Omental fat pad (tissue), 4 donors: ENCODE results near the gene CSAD. TPM values are rescaled to one million over a fixed set of nuclear protein-coding genes. Genes with fewer than 3 reads are reported as not detected.
"Not testable (repeated sequence)": the region's sequence is repeated elsewhere in the genome, so short reads cannot be mapped to it uniquely, and the experiment has no call there.

Source experiments
- ATAC-seq: fragments of 150-250 bp; one replicate; pipeline ENCODE4 v1.9.1; 2016; ENCODE audit warnings: mild to moderate bottlenecking, moderate library complexity; ENCODE audit not compliant: low FRiP score
- DNase-seq: peaks from one replicate; pipeline ENCODE4 v3.0.0-alpha.2; 2019; ENCODE audit warnings: low spot score
- small RNA-seq: library from RNA; depleted of rRNA; stranded (forward); fragments of <200 nt; gene quantifications from one replicate; pipeline ENCODE3, GENCODE V24; 2016
- total RNA-seq, 4 donors: library from RNA; depleted of rRNA; stranded (reverse); fragments of >200 nt; gene quantifications; one replicate each; pipeline ENCODE4 v1.1.0, GENCODE V29; 2016
- TF ChIP-seq, protein P1 (sequence below), 3 donors: fragments of 450-650 bp; IDR thresholded peaks; one replicate each; pipeline ENCODE4 v1.5.1; 2016 to 2017; ENCODE audit warnings: antibody characterized with exemption in 3 of 3, mild to moderate bottlenecking in 3 of 3, moderate library complexity in 2 of 3

The CSAD gene
- total RNA-seq, 4 donors from 2014 or later: 71.1 to 118 (median 81.7) TPM

DNA sequence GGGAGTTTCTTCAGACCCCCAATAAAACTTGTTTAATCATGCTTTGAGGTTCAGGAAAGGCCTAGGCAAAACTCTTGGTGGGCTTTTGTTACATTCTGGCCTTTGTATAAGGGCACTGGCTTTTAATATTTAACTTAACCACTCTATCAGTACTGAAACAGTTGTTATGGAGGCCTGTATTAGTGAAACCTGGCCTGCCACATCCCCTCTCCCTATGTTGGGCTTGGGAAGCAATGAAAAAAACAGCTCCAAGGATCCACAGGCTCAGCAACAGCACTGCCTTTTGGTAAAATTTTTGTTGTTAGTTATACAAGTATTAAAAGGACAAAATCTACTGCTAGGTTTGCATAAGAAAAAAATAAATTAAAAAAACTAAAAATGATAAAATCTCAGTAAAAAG, 66.8 kb downstream of the CSAD start:
- DNase-seq (no peak), ATAC-seq (no peak)
- TF ChIP-seq, protein P1, sequence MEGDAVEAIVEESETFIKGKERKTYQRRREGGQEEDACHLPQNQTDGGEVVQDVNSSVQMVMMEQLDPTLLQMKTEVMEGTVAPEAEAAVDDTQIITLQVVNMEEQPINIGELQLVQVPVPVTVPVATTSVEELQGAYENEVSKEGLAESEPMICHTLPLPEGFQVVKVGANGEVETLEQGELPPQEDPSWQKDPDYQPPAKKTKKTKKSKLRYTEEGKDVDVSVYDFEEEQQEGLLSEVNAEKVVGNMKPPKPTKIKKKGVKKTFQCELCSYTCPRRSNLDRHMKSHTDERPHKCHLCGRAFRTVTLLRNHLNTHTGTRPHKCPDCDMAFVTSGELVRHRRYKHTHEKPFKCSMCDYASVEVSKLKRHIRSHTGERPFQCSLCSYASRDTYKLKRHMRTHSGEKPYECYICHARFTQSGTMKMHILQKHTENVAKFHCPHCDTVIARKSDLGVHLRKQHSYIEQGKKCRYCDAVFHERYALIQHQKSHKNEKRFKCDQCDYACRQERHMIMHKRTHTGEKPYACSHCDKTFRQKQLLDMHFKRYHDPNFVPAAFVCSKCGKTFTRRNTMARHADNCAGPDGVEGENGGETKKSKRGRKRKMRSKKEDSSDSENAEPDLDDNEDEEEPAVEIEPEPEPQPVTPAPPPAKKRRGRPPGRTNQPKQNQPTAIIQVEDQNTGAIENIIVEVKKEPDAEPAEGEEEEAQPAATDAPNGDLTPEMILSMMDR (IDR thresholded peaks at IDR 0.05): no peak

DNA sequence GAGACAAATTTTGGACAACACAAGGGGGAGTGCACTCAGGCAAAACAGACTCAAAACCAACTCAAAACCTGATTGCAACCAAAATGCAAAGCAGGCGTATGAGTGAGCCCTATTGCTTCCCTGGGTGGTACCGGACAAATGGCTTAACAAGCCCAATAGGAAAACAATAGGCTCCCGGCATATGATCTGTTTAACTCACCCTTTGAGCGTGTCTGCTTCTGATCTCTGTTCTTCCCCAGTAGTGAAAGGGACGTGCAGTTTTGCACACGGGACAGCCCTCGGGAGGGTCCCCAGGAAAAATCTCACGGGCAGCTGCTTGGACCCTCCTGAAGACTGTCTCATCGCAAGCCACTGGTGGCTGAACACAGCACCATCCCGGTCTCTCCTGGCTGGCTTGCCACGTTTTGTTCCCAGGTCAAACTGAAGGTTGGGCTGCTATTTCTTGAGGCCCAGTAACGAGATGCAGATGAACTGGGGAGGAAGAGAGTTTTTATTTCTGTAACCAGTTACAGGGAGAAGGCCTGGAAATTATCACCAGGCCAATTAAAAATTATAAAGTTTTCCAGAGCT, 67.5 kb downstream of the CSAD start:
- no peak for ATAC-seq
- TF ChIP-seq, protein P1 (IDR thresholded peaks at IDR 0.05): no peak
- no peak for DNase-seq

DNA sequence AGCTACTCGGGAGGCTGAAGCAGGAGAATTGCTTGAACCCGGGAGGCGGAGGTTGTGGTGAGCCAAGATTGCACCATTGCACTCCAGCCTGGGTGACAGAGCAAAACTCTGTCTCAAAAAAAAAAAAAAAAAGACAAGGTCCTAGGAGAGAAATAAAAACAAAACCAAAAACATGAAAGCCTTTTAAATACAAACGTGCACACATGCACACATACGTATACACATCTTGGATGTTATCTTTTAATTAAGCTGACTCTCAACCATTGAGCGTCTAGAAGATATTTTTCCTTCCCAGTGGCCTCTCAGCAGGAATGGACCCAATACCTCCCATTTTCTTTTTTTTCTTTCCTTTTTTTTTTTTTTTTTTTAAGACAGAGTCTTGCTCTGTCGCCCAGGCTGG, 68.3 kb downstream of the CSAD start:
- DNase-seq, ATAC-seq: not testable (repeated sequence)

Small RNA genes within 50 kb of the gene (small RNA-seq; reads per million reads assigned to genes)
- gene HIGD1AP1 (not detected), gene RNU6-333P (not detected)

Other genes starting within 250 kb of the CSAD start
- 1,000 to 10,000 TPM in 1 of 4 donors, 100 to 1,000 TPM in 2, 10 to 100 TPM in 1; 12.1 to 2,005 (median 376) TPM for gene KRT18, start 231.8 kb downstream of the CSAD start, total RNA-seq
- 100 to 1,000 TPM; 449 to 633 (median 553) TPM for gene EIF4B, start 174.5 kb downstream of the CSAD start, total RNA-seq
- gene TNS2, start 130.9 kb downstream of the CSAD start, total RNA-seq: 100 to 1,000 TPM in 3 of 4 donors, 10 to 100 TPM in 1; 97.7 to 444 (median 154) TPM
- 10 to 100 TPM; 31.5 to 42.3 (median 36.3) TPM for gene SPRYD3, start 101.5 kb downstream of the CSAD start, total RNA-seq
- 100 to 1,000 TPM; 246 to 902 (median 719) TPM for gene IGFBP6, start 83.3 kb downstream of the CSAD start, total RNA-seq
- gene SOAT2, start 77.4 kb downstream of the CSAD start, total RNA-seq: not detected
- 10 to 100 TPM; 11.2 to 21.8 (median 16.5) TPM for gene ZNF740, start 203 bp downstream of the CSAD start, total RNA-seq
- 1 to 10 TPM; 1.1 to 2.8 (median 1.9) TPM for gene ITGB7, start 26.3 kb upstream of the CSAD start, total RNA-seq
- gene RARG, start 51.3 kb upstream of the CSAD start, total RNA-seq: 10 to 100 TPM in 3 of 4 donors, 1 to 10 TPM in 1; 4.3 to 23.5 (median 13.2) TPM
- 1 to 10 TPM in 1 of 4 donors, under 1 TPM in 3; 0.63 to 2.0 (median 0.90) TPM for gene ESPL1, start 87.4 kb upstream of the CSAD start, total RNA-seq
- gene PFDN5, start 114.6 kb upstream of the CSAD start, total RNA-seq: 100 to 1,000 TPM; 527 to 674 (median 592) TPM
- 10 to 100 TPM; 33.9 to 42.6 (median 35.7) TPM for gene MYG1, start 118.8 kb upstream of the CSAD start, total RNA-seq
- gene AAAS, start 140.7 kb upstream of the CSAD start, total RNA-seq: 10 to 100 TPM; 28.7 to 43.2 (median 38.6) TPM
- gene SP7, start 155.4 kb upstream of the CSAD start, total RNA-seq: not detected
- 10 to 100 TPM; 53.1 to 73.8 (median 62.2) TPM for gene SP1, start 199.3 kb upstream of the CSAD start, total RNA-seq
- 1 to 10 TPM in 1 of 4 donors, not detected in 3; 1.3 TPM for gene AMHR2, start 242.9 kb upstream of the CSAD start, total RNA-seq